HEK293 (cell line): Measurements from ENCODE around the gene CABP7.

Experiments
- CTCF ChIP-seq: fragments of 450-650 bp; formaldehyde crosslinking; IDR thresholded peaks from 2 replicates; pipeline ENCODE4 v1.5.1; 2016; ENCODE audit warnings: missing biosample characterization, missing genetic modification characterization
- MZF1 ChIP-seq: fragments of 450-650 bp; formaldehyde crosslinking; IDR thresholded peaks from 2 replicates; pipeline ENCODE4 v1.5.1; 2017; ENCODE audit warnings: missing biosample characterization, missing genetic modification characterization, borderline replicate concordance
- ZBTB8A ChIP-seq: fragments of 450-650 bp; formaldehyde crosslinking; IDR thresholded peaks from 2 replicates; pipeline ENCODE4 v1.5.1; 2016; ENCODE audit warnings: missing biosample characterization, missing genetic modification characterization
- ZNF121 ChIP-seq: fragments of 450-650 bp; formaldehyde crosslinking; IDR thresholded peaks from 2 replicates; pipeline ENCODE4 v1.5.1; 2016; ENCODE audit warnings: missing biosample characterization, missing genetic modification characterization
- ZNF133 ChIP-seq: fragments of 450-650 bp; formaldehyde crosslinking; IDR thresholded peaks from 2 replicates; pipeline ENCODE4 v1.5.1; 2016; ENCODE audit warnings: missing biosample characterization, missing genetic modification characterization
- ZNF350 ChIP-seq: fragments of 450-650 bp; formaldehyde crosslinking; IDR thresholded peaks from 2 replicates; pipeline ENCODE4 v1.5.0; 2017; ENCODE audit warnings: missing biosample characterization, mild to moderate bottlenecking, missing genetic modification characterization
- ZNF76 ChIP-seq: fragments of 450-650 bp; formaldehyde crosslinking; IDR thresholded peaks from 2 replicates; pipeline ENCODE4; 2016; ENCODE audit warnings: low read depth, missing biosample characterization, missing genetic modification characterization, borderline replicate concordance
- ZSCAN30 ChIP-seq: fragments of 450-650 bp; IDR thresholded peaks from 2 replicates; pipeline ENCODE4 v1.5.1; 2018; ENCODE audit warnings: missing biosample characterization, mild to moderate bottlenecking, missing genetic modification characterization, moderate library complexity
- TF ChIP-seq, protein P1 (sequence below): fragments of 450-650 bp; formaldehyde crosslinking; IDR thresholded peaks from 2 replicates; pipeline ENCODE4 v1.5.1; 2017; ENCODE audit warnings: missing biosample characterization, mild to moderate bottlenecking, missing genetic modification characterization, moderate library complexity
- TF ChIP-seq, protein P2 (sequence below): fragments of 450-650 bp; formaldehyde crosslinking; IDR thresholded peaks from 2 replicates; pipeline ENCODE4 v1.5.1; 2016; ENCODE audit warnings: missing biosample characterization, missing genetic modification characterization
- TF ChIP-seq, protein P3 (sequence below): fragments of 450-650 bp; IDR thresholded peaks from 2 replicates; pipeline ENCODE4 v1.5.1; 2018; ENCODE audit warnings: missing biosample characterization, mild to moderate bottlenecking, missing genetic modification characterization
- TF ChIP-seq, protein P4 (sequence below): fragments of 450-650 bp; formaldehyde crosslinking; IDR thresholded peaks from 2 replicates; pipeline ENCODE4 v1.5.1; 2016; ENCODE audit warnings: missing biosample characterization, missing genetic modification characterization
- TF ChIP-seq, protein P5 (sequence below): fragments of 450-650 bp; IDR thresholded peaks from 2 replicates; pipeline ENCODE4 v1.5.1; 2018; ENCODE audit warnings: missing biosample characterization, missing genetic modification characterization

DNA sequence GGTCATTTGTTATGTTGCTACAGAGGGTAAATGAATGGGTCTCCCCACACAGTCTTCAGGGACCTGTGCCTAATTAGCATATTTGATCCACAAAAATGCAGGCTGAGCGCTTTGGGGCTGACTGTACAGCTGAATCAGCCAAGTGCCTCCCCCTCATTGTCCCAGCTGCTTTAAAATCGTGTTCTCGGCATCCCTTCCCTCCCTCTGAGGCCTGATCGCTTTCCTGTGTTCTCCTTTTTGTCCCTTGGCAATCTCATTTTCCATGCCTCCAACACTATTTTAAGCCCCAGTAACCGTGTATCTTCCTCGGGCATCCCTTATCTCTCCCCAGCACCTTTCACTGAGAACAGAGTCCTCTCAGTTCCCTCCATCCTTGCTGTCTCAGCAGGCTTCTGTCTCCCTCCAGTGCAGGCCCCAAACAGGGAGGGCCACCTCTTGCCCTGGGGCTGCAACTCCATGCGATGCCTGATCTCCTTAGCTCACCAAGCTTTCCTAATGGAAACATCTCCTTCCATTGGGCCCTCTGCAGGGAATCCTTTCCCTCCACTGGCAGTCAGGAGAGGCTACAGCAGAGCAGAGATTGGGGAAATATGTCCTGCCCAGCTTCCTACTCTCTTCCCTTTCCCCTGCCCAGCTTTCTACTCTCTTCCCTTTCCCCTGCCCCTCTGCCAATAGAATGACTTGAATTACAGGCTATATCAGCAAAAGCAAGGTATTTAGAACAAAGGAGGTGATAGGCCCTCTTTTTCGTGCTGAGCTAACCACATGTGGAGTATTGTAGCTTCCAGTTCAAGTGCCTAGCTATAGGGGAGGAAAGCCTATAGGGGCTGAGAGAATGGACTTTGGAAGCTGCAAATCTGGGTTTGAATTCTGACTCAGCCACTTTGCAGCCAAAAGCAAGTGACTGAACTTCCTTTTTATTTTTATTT is 61.2 kb downstream of the CABP7 start:
- no peak for TF ChIP-seq ZBTB8A (tag by site-specific recombination)
- TF ChIP-seq ZNF350 (tag by site-specific recombination), result no peak
- TF ChIP-seq, protein P1, sequence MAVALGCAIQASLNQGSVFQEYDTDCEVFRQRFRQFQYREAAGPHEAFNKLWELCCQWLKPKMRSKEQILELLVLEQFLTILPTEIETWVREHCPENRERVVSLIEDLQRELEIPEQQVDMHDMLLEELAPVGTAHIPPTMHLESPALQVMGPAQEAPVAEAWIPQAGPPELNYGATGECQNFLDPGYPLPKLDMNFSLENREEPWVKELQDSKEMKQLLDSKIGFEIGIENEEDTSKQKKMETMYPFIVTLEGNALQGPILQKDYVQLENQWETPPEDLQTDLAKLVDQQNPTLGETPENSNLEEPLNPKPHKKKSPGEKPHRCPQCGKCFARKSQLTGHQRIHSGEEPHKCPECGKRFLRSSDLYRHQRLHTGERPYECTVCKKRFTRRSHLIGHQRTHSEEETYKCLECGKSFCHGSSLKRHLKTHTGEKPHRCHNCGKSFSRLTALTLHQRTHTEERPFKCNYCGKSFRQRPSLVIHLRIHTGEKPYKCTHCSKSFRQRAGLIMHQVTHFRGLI (tag by site-specific recombination), result no peak
- TF ChIP-seq ZSCAN30 (tag by site-specific recombination), result no peak
- no peak for TF ChIP-seq CTCF (tag by site-specific recombination)
- TF ChIP-seq, protein P2, sequence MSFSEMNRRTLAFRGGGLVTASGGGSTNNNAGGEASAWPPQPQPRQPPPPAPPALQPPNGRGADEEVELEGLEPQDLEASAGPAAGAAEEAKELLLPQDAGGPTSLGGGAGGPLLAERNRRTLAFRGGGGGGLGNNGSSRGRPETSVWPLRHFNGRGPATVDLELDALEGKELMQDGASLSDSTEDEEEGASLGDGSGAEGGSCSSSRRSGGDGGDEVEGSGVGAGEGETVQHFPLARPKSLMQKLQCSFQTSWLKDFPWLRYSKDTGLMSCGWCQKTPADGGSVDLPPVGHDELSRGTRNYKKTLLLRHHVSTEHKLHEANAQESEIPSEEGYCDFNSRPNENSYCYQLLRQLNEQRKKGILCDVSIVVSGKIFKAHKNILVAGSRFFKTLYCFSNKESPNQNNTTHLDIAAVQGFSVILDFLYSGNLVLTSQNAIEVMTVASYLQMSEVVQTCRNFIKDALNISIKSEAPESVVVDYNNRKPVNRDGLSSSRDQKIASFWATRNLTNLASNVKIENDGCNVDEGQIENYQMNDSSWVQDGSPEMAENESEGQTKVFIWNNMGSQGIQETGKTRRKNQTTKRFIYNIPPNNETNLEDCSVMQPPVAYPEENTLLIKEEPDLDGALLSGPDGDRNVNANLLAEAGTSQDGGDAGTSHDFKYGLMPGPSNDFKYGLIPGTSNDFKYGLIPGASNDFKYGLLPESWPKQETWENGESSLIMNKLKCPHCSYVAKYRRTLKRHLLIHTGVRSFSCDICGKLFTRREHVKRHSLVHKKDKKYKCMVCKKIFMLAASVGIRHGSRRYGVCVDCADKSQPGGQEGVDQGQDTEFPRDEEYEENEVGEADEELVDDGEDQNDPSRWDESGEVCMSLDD (tag by site-specific recombination), result no peak
- no peak for TF ChIP-seq ZNF133 (tag by site-specific recombination)
- no peak for TF ChIP-seq ZNF76 (tag by site-specific recombination)
- TF ChIP-seq MZF1 (tag by site-specific recombination), result no peak
- TF ChIP-seq, protein P3, sequence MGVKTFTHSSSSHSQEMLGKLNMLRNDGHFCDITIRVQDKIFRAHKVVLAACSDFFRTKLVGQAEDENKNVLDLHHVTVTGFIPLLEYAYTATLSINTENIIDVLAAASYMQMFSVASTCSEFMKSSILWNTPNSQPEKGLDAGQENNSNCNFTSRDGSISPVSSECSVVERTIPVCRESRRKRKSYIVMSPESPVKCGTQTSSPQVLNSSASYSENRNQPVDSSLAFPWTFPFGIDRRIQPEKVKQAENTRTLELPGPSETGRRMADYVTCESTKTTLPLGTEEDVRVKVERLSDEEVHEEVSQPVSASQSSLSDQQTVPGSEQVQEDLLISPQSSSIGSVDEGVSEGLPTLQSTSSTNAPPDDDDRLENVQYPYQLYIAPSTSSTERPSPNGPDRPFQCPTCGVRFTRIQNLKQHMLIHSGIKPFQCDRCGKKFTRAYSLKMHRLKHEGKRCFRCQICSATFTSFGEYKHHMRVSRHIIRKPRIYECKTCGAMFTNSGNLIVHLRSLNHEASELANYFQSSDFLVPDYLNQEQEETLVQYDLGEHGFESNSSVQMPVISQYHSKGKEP (tag by site-specific recombination), result no peak
- TF ChIP-seq, protein P4, sequence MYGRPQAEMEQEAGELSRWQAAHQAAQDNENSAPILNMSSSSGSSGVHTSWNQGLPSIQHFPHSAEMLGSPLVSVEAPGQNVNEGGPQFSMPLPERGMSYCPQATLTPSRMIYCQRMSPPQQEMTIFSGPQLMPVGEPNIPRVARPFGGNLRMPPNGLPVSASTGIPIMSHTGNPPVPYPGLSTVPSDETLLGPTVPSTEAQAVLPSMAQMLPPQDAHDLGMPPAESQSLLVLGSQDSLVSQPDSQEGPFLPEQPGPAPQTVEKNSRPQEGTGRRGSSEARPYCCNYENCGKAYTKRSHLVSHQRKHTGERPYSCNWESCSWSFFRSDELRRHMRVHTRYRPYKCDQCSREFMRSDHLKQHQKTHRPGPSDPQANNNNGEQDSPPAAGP (tag by site-specific recombination), result no peak
- TF ChIP-seq, protein P5, sequence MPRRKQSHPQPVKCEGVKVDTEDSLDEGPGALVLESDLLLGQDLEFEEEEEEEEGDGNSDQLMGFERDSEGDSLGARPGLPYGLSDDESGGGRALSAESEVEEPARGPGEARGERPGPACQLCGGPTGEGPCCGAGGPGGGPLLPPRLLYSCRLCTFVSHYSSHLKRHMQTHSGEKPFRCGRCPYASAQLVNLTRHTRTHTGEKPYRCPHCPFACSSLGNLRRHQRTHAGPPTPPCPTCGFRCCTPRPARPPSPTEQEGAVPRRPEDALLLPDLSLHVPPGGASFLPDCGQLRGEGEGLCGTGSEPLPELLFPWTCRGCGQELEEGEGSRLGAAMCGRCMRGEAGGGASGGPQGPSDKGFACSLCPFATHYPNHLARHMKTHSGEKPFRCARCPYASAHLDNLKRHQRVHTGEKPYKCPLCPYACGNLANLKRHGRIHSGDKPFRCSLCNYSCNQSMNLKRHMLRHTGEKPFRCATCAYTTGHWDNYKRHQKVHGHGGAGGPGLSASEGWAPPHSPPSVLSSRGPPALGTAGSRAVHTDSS (tag by site-specific recombination), result no peak
- no peak for TF ChIP-seq ZNF121
